ENCODE data around the gene DCTN3.

DCTN3 gene

DNA sequence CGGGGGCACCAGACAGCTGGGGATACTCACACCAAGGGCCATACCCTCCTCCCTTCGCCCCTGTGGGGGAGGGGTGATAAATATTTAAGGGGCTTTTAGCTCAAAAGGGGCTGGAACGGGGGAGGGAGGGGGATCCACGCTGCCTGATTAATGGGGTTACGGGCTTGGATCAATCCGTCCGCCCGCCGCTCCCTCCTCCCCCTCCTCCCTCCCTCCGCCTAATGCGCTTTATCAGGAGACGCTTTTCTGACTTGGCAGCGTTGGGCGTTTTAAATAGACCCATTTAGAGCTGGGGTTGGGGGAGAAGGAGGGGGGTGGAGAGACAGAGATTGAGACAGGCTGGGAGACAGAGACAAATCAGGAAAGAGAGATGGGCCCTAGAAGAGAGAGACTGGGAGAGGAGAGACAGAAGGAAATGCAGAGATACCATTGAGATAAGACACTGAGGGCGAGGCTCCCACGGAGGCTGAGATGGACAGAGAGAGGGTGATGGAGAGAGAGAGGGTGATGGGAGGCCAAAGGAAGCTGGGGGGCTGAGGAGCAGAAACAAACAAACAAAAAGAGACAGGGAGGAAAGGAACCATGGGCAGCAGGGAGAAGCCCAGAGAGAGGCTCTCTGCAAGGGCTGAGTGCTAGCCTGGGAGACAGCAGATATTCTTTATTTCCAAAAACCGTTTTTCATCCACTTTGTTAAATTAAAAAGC is 41.0 kb downstream of the DCTN3 start:
- peak; percentile 62 for DNase-seq (ENCODE audit: insufficient read length, low spot score)
- no peak for FAIRE-seq
- no peak for TF ChIP-seq CTCF (IDR thresholded peaks at IDR 0.05; ENCODE audit: insufficient read depth, missing control alignments)

- no peak for TF ChIP-seq CTCF (IDR thresholded peaks at IDR 0.05; ENCODE audit: insufficient read depth, missing control alignments)
- no peak for DNase-seq (ENCODE audit: insufficient read length, low spot score)
- no peak for FAIRE-seq
These were observed 41.8 kb downstream of the DCTN3 start for GRCh38 chr9:34578241-34579103.

DNA sequence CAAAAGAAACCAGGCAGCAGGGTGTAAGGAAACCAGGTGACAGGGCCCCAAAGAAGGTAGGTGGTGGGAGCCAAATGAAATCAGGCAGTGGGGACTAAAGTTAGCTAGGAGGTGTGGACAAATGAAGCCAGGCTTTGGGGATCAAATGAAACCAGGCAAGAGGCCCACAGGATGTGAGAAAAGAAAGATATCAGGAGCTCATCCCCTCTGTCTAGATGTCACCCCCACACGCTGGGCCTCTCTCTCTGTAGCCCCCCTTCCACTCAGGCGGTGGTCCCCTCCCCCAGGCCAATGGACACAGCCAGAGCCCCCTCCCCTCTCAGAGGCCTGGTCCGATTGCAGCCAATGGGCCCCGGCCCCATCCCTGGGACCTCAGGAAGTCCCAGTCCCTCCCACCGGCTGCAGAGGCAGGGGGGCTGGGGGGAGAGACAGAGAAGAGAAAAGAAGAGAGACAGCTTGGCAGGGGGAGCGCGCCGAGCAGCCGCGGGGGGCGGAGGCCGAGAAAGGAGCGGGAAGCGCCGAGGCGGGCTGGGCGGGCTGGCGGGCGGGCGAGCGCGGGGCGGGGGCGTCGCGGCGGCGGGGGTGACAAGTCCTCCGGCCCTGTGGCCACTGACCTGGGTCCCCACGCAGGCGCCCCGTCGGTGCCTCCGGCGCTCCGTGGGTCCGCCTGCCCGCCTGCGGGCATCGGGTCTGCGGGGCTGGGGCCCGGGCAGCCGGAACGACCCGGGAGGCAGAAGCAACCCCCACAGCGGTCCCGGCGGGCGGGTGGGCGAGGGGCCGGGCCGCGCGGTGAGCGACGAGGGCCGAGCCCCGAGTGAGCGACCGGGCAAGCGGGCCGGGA is 42.7 kb downstream of the DCTN3 start:
- FAIRE-seq = no peak

DNA sequence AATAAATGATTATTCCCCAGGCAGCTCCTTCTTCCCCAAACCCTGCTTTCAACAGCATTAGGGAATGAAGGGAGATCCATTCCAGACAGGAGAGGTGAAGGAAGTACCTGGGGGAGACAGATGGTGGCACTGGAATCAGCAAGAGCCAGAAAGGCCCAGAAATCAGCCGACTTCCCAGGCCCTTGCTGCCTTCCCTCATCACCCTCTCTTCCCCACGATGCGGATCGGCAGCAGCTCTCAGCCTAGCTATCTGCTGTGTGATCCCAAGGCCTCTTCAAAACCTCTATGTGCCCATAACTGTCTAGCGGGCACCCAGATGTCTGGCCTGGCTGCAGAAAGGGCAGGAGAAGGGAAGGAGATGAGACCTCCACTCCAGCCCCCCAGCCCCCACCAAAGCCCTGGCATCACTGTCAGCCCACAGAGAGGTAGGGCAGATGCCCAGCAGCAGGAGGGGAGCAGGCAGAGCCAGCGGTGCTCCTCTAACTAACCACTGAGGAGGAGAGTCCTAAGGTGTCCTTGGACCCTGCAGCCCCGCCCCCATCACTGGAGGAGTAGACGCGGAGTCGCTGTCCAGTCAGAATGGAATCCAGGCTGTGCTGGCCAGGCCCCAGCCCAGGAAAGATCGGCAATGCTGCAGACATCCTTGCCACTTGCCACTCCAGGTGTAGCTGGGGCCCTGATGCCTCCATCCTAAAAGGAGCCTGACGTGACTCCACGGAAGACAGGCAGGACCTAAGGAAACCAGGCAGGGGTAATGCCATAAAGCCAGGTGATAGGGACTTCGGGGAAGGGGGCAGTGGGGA is 43.5 kb downstream of the DCTN3 start:
- DNase-seq (ENCODE audit: insufficient read length, low spot score) (no peak), FAIRE-seq (no peak)
- no peak for TF ChIP-seq CTCF (IDR thresholded peaks at IDR 0.05; ENCODE audit: insufficient read depth, missing control alignments)

More for the DNA sequence above, 42.7 kb downstream of the DCTN3 start:
- TF ChIP-seq CTCF (IDR thresholded peaks at IDR 0.05; ENCODE audit: insufficient read depth, missing control alignments) = no peak
- no peak for DNase-seq (ENCODE audit: insufficient read length, low spot score)

DNA sequence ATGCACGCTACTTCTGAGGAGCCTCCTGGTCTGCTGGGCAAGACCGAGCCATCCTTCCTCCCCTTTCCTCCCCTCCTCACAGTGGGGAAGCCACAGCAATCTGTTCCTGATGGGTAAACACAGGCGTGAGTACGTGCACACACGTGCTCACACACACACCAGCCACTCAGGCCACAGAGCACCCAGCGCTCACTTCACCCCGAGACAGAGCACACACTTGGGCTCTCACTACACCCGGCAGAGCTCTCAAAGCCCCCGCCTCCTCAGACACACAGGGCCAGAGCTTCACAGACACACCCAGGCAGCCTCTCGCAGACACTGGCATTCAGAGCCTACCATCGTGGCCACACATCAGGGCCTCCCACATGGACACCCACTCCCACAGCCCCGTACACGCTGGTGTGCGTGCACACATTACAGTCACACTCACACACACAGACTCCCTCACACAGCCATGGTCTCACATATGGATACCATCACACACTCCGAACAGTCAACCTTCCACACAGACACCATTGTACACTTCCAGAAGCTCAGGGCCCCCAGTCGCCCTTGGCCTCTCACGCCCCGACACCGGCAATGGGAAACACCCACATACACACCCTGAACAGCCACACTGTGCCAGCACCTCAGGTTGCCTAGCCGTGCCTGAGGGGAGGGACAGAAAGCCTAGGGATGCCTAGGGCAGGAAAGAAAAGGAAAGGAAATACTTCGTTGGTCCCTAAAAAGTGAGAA is 44.3 kb downstream of the DCTN3 start:
- no peak for FAIRE-seq
- no peak for TF ChIP-seq CTCF (IDR thresholded peaks at IDR 0.05; ENCODE audit: insufficient read depth, missing control alignments)
- DNase-seq (ENCODE audit: insufficient read length, low spot score) = no peak

DNA sequence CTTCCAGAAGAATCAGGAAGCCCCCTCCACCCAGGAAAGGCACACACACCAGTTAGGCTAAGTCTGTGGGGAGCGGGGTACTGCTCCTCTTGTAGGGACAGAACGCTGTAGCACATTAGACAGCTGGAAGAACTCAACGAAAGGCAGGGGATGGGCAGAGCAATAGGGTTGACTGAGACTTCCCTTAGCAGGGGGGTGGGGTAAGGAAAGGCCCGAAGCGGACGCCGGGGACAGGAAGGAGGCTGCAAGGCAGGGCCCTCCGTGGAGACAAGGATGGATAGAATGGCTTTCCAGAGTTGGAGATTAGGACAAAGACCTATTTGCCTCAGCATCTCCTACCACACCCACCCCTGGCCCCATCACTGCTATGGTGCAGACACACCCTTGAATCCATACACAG is 45.1 kb downstream of the DCTN3 start:
- no peak for FAIRE-seq
- no peak for TF ChIP-seq CTCF (IDR thresholded peaks at IDR 0.05; ENCODE audit: insufficient read depth, missing control alignments)

More for the DNA sequence above, 45.1 kb downstream of the DCTN3 start:
- no peak for DNase-seq (ENCODE audit: insufficient read length, low spot score)

Measured in D721Med (cell line).